ENCODE results near the gene PHIP.

PHIP gene

DNA sequence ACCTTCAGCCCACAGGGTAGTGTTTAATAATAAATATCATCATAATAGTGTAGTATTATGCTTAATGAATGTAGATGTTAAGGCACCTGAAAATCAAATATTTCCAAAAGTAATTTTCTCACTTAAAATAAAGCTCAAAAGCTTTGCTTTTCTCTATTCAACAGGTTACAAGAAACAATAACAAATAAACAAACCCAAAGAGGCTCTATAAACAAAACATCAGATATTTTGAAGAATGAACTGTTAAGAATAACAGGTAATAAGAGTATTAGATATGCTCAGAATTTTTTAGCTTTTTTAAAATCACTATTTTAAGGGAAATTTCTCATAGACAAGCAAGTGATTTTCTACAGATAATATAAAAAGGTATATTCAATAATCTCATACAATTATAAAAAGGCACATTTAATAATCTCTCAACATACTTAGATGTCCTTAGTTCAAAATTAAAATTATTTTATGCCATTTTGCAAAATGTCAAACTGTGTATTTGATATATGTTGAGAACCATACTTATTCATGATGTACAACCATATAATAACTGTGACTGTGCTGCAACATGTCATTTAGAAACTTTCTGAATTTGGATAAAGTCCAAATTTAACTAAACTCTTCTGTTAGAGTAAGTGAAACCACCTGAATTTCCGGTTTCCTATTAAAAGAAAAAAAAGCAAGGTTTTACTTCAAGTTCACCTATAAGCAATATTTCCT is 35.8 kb downstream of the PHIP start:
- TF ChIP-seq, protein P1, sequence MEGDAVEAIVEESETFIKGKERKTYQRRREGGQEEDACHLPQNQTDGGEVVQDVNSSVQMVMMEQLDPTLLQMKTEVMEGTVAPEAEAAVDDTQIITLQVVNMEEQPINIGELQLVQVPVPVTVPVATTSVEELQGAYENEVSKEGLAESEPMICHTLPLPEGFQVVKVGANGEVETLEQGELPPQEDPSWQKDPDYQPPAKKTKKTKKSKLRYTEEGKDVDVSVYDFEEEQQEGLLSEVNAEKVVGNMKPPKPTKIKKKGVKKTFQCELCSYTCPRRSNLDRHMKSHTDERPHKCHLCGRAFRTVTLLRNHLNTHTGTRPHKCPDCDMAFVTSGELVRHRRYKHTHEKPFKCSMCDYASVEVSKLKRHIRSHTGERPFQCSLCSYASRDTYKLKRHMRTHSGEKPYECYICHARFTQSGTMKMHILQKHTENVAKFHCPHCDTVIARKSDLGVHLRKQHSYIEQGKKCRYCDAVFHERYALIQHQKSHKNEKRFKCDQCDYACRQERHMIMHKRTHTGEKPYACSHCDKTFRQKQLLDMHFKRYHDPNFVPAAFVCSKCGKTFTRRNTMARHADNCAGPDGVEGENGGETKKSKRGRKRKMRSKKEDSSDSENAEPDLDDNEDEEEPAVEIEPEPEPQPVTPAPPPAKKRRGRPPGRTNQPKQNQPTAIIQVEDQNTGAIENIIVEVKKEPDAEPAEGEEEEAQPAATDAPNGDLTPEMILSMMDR (IDR thresholded peaks at IDR 0.05; ENCODE audit: low read depth, low read length, missing control alignments): no peak
- H3K4me3 ChIP-seq (ENCODE audit: low read depth, low read length): no peak overlapping the region
- DNase-seq (ENCODE audit: low read depth): no peak

DNA sequence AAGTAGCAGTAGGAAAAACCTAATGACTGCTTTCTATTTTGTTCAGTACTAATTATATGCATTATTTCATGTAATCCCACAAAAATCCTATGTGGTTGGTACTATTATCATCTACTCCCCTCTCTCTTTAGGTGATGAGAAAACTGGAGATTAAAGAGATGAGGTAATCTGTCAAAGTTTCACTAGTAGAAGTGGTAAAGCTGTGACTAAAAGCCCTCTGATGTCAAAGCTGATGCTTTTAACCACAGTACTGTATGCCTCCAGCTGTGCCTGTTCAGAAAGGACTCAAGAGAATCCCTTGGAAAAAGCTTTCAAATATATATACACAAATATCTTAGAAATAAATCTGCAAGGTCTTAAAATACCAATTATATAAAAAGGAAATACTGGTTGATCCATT is 38.0 kb downstream of the PHIP start:
- no peak for DNase-seq (ENCODE audit: low read depth)
- TF ChIP-seq, protein P1 (IDR thresholded peaks at IDR 0.05; ENCODE audit: low read depth, low read length, missing control alignments): no peak
- H3K4me3 ChIP-seq (ENCODE audit: low read depth, low read length): no peak overlapping the region

- no peak overlapping the region for H3K4me3 ChIP-seq (ENCODE audit: low read depth, low read length)
- no peak for DNase-seq (ENCODE audit: low read depth)
- TF ChIP-seq, protein P1 (IDR thresholded peaks at IDR 0.05; ENCODE audit: low read depth, low read length, missing control alignments): no peak
Observed at GRCh38 chr6:79038061-79038460, 40.0 kb downstream of the PHIP start.

DNA sequence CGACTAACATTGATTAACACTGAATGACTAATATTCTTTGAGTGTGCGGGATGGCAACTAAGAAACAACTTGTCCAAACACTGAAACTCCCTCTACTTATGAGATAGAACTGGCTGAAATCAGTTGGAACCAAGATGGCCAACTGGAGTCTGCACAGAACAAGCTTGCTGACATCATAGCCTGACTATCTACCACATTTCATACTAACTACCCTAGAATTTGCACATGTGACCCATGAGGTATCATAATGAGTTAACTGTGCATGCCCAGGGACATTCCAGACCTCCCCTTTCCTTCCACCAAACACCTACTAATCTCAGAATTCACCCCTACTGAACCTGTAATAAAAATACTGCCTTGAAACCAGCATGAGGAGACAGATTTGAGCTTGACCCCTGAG is 43.2 kb downstream of the PHIP start:
- DNase-seq (ENCODE audit: low read depth): no peak
- TF ChIP-seq, protein P1 (IDR thresholded peaks at IDR 0.05; ENCODE audit: low read depth, low read length, missing control alignments): no peak
- no peak overlapping the region for H3K4me3 ChIP-seq (ENCODE audit: low read depth, low read length)

DNA sequence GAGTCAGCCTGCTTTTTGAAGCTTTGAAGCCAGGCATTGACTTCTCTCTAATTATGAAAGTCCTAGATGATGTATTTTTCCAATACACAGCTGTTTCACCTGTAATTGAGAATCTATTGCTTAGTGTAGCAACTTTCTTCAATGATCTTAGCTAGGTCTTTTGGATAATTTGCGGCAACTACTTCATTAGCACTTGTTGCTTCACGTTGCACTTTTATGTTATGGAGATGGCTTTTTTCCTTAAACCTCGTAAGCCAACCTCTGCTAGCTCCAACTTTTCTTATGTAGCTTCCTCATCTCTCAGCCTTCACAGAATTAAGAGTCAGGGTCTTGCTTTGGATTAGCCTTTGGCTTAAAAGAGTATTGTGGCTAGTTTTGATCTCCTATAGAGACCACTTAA is 44.8 kb downstream of the PHIP start:
- DNase-seq (ENCODE audit: low read depth): no peak
- no peak overlapping the region for H3K4me3 ChIP-seq (ENCODE audit: low read depth, low read length)
- TF ChIP-seq, protein P1 (IDR thresholded peaks at IDR 0.05; ENCODE audit: low read depth, low read length, missing control alignments): no peak

GRCh38 chr6:79031821-79032590 is 46.0 kb downstream of the PHIP start:
- DNase-seq (ENCODE audit: low read depth): no peak
- no peak overlapping the region for H3K4me3 ChIP-seq (ENCODE audit: low read depth, low read length)
- TF ChIP-seq, protein P1 (IDR thresholded peaks at IDR 0.05; ENCODE audit: low read depth, low read length, missing control alignments): no peak
